Uterus (tissue), 2 donors: ENCODE data around the gene MTMR12.
A peak's percentile ranks its signal among the peaks of the same experiment; 100 is the strongest.

Experiments
- CTCF ChIP-seq, 4 experiments: fragments of 200-600 bp in 2 of 4; fragments of 450-650 bp in 2 of 4; sonication (generic) in 2 of 4; IDR thresholded peaks; one replicate each; pipeline ENCODE4 v1.5.1; 2016 to 2019; ENCODE audit warnings: antibody characterized with exemption in 4 of 4, mild to moderate bottlenecking in 2 of 4, moderate library complexity in 1 of 4
- POLR2A ChIP-seq, 2 donors: fragments of 450-650 bp; IDR thresholded peaks; one replicate each; pipeline ENCODE4 v1.6.1; 2016; ENCODE audit warnings: antibody characterized with exemption in 2 of 2, mild to moderate bottlenecking in 1 of 2, moderate library complexity in 1 of 2

- TF ChIP-seq CTCF (IDR thresholded peaks at IDR 0.05) (peak; percentile 63 to 84 (median 82)), POLR2A (IDR thresholded peaks at IDR 0.05) (no peak)
Measured at GRCh38 chr5:32232441-32233219, 80.1 kb downstream of the MTMR12 start.
